GM18907 (cell line): Measurements from ENCODE around the gene KIF16B.
"Not testable (repeated sequence)": the region's sequence is repeated elsewhere in the genome, so short reads cannot be mapped to it uniquely, and the experiment has no call there.

ENCODE experiments used
- ATAC-seq: cut with Tn5 transposase; IDR thresholded peaks from one replicate; pipeline ENCODE4 v1.9.1; 2021; ENCODE audit warnings: mild to moderate bottlenecking, moderate library complexity; ENCODE audit not compliant: unreplicated experiment

KIF16B gene

DNA sequence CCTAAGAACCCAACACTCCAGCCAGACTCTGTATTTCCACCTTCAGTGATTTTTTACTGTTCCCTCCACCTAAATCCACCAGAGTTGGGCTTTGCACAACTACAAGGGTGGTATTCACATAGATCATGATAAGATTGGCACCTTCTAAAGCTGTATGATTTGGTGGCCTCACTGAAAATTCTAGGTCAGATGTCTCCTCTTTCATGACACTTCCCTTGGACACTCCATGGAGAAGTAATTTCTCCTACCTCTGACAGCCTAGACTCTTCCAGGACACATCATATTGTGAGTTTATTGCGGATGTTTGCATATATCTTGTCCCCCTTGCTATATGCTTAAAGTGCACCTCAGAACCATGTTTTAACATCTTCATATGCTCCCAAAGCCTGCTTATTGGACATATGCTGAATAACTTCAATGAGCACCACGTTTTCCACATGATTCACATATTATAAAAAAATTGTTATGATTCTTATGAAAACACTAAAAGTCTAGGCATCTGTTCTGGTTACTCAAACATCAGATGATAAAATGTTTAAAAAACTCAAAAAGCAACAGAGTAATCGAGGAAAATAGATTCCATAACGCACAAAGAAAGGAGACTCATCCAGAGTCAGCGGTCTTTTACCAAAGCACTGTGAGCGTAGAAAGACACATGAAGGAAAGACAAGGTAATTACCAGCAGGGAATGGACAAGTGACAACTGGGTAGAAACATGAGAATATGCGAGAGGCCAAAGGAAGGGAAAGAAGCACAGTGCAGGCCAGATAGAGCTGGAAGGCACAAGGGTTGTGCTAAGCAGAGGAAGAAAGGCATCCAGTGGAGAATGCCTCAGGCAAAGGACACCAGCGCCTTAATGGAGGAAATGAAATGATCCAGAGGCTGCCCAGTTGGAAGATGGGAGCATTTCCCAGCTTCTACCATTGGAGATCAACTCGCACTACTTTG lies 46.5 kb downstream of the KIF16B start:
- ATAC-seq: no peak

DNA sequence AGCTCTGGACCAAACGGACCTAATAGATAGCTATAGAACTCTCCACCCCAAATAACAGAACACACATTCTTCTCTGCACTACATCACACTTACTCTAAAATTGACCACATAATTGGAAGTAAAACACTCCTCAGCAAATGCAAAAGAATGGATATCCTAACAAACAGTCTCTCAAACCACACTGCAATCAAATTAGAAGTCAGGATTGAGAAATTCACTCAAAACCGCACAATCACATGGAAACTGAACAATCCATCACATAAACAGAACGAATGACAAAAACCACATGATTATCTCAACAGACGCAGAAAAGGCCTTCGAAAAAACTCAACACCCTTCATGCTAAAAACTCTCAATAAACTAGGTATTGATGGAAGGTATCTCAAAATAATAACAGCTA lies 50.6 kb downstream of the KIF16B start:
- not testable (repeated sequence) for ATAC-seq

DNA sequence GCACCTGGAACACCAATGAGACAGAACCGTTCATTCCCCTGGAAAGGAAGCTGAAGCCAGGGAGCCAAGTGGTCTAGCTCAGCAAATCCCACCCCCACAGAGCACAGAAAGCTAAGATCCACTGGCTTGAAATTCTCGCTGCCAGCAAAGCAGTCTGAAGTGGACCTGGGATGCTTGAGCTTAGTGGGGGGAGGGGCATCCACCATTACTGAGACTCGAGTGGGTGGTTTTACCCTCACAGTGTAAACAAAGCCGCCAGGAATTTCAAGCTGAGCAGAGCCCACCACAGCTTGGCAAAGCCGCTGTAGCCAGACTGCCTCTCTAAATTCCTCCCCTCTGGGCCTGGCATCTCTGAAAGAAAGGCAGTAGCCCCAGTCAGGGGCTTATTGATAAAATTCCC lies 53.1 kb downstream of the KIF16B start:
- ATAC-seq: no peak

DNA sequence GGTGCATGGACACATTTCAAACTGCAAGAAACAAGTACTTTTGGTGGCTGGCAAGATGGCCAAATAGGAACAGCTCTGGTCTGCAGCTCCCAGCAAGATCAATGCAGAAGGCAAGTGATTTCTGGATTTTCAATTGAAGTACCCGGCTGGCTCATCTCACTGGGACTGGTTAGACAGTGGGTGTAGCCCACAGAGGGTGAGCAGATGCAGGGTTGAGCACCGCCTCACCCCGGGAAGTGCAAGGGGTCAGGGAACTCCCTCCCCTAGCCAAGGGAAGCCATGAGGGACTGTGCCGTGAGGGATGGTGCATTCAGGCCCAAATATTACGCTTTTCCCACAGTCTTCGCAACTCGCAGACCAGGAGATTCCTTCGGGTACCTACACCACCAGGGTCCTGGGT lies 53.6 kb downstream of the KIF16B start:
- ATAC-seq: not testable (repeated sequence)

DNA sequence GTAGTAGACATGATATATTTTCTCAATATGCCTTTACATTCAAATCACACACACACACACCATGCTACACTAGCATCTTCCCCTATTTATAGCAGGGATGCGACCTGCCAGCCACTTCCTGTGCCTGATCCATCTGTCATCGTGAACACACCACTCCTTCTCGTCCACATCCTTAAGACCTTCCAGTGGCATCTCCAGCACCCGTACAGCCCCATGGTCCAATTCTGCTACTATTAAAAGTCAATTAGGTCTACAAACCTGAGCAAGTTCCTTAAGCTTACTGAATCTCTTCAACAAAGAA lies 54.5 kb downstream of the KIF16B start:
- no peak for ATAC-seq

DNA sequence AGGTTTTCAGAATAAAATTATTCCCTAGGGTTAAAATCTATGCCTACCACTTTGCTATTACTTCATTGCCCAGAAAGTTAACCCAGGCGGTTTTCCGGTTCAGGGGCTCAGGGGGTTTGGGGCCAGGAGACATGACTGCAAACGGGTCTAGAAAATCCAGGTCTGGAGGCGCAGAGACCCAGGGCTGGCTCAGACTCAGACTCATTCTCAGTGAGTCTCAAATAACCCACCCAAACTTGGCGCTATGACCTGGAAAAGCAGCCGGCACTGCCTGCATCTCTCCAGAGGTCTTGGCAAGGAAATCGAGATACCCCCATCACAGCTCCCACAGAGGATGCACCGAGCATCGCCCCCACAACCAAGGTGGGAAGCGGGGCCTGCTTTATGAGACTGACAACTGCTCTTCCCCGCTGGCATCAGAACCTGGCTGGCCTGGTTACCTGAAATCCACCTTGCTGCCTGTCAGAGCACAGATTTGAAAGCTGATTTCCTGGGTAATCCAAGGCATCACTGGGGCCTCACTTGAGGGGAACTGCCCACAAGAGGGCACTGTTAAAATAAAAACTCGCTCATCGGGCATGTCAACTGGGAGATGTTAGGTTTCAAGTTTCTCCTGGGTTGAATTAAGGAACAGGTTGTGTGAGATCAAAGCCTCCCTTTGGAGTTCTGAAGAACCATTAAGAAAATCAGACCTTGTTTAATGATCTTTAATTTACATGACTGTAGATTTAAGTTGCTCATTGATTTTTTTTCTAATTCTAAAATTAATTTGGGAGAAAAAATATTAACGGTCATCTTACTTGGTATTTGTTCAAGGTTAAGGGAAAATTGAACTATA lies 55.1 kb downstream of the KIF16B start:
- no peak for ATAC-seq

DNA sequence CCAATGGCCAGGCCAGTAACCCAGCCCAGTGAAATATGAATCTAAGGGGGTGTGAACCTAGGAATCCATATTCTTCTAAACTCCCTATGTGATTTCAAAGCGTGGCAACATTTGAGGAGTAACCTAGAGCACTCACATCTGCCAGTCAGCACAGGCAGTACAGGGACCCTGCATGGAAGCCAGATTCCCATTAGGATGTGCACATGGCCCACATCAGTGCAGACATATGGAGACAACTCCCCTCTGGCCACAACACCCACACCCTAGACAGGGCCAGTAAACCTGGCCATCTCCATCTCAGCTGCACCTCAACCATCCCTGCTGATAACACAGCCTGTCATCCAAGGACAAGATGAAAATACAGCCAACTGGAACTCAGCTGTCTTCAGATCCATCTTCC lies 56.5 kb downstream of the KIF16B start:
- ATAC-seq: no peak

DNA sequence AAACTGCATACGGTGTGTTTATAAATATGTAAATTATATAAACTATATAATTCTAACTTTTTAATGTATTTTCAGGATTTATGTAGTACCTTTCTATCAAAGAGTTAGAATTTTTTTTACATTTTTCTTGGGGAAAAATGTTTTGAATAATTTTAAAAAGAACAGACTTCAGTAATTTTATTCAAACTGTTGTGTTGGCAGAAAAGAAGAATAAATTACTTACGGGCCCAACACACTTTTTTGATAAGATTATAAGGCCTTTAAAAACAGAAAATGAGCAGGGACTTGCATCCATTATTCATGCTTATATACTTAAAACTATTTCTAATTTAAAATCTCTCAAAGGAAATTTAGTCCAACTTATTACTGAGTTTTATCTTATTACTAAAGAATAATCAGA lies 58.2 kb downstream of the KIF16B start:
- ATAC-seq: no peak

DNA sequence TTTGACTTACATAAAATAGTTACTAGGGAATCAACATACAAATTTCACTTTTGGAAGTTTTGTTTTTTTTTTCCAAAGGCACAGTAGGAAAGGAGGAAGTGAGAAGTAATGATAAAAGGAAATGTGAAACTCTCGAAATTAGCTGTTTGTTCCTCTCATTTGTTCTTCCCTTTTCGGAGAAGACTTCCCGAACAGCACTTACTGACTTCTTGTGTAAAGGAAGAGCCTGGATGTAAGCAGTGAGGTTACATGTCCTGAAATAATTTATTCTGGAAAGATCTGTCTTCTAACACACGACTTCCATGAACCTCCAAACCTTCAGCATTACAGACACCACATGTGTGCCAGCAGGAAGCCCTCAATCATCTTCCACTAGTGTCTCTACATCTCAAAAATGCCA lies 59.1 kb downstream of the KIF16B start:
- no peak for ATAC-seq

DNA sequence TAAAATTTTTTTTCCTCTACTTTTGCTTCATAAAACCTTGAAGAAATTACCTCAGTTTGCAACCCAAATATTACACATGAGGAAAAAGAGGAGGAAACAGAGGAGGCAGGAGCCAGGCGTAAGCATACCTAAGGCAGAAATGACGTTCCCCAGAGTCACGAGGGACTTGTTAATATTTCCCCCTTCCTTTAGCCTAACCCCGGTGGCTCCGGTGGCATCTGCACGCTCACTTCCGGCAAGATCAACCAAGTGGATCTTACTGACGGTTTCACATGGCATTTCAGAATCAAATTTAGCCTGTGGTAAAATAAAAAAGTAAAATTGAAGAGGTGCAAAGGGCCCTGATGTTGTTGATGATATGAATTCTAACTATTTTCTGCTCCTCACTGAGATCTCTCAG lies 67.4 kb downstream of the KIF16B start:
- ATAC-seq: no peak

DNA sequence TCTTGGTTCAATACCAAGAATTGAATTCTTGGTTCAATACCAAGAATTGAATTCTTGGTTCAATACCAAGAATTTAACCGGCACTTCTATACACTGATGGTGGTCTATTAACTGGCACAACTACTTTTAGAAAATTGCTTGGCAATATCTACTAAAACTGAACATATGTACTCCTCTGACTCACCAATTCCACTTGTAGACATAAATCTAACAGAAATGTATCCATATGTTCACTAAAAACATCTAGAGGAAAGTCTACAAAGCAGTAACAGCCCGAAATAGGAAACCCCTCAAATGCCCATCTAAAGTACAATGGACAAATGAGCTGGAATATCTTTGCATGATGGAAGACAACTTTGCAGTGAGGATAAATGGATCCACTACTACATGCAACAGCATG lies 71.9 kb downstream of the KIF16B start:
- ATAC-seq: no peak

DNA sequence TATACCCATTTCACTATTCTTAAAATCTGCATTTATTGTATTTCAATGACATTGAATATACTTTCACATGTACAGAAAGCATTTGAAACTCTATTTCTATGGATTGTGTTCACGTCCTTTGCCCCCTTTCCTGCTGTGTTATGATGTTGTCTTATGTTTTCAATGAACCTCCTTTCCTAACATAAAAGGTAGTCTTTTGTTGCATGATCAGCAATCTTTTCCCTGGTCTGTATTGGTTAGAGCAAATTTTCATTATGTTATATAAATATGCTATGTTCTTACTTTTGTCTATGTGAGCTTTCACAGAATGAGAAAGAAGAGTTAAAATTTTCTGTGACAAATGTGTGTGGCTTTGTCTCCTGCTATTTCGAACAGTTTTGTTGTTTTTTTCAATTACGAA lies 73.1 kb downstream of the KIF16B start:
- no peak for ATAC-seq

DNA sequence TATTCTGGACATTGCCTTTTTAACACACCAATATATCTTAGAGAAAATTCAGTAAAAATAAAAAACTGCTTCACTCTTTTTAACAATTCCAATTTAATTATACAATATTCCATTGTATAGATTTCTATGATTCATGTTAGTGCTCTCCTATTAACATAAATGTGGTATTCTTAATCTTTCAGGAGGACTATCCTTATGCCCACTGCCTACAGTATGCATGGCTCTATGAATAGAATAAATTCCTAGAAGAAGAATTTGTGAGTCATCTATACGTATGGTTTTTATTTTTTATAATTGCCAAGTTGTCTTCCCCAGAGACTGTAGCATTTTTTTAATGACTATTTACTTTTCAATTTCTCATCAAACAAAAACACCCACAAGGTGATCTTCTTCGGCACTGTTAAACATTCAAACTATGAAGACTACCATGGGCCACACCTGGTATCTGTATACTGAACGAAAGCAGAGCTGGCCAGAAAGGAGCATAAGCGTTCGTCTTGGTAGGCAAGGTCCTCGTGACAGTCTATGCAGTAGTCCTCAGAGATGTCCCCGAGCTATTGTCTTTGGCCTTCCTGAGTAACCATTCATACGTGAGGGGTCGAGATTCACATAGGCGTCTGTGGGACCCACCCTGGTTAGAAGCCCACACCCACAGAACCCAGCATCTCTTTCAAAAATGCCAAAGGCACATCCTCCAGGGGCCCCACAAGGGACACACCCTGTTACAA lies 74.6 kb downstream of the KIF16B start:
- ATAC-seq: no peak

DNA sequence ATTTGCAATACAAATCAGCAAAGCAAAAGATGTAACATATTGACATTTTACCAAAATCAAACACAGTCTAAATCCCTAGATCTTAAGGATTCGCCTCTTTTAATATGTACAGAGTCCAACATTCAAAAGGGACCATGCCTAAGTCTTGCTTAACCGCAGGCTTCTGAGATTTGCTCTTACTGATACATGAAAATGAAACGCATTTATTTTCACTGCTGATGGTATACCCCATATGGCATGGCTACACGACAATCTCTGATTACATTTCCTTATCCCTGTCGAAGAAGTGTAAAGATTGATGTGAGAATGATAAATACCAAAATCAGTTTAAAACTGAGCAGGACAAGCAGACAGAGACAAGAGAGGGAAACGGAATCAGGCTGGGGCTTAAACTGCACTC lies 75.4 kb downstream of the KIF16B start:
- ATAC-seq: no peak

DNA sequence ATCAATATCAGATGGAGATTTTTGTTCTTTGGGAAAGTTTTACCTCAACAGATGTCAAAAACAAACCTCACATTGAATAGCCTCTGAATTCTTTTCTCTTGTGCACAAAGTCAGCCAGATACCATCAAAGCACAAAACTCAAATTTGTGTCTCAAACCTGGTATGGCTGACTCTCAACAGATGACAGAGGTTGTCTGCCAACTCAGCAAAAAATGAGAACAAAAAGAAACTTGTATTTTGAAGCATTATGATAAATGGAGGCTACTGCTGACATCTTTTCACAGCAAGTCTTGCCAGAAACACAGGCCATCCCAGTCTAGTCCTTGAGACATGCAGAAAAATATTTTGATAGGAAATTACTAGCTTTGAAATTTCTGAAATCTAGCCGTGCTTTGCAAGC lies 79.8 kb downstream of the KIF16B start:
- no peak for ATAC-seq

DNA sequence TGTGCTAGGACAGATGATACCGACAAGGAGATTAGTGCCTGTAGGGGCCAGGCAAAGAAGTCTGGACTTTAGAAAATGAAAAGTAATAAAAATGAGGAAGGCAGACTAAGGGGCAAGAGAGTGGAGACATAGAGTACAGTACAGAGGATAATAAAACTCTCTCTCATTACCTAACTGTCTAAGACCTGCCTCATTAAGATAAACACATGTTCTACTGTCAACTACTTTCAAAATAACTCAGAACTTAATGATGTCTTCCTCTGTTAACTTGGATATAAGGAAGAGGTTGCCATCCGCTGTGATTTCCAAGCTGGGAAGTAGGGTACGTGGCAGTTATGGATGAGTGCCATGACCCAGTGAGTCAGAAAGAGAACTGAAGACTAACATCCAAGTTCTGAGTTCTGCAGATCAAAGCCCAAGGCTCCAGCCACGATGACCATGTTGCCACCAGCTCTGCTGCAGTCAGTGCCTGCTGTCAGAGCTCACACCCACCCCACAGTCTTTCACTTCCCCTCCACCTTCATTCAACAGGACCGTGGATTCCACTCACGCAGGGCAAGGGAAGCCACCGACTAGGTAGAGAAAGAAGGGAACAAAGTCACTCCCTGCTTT lies 81.8 kb downstream of the KIF16B start:
- peak; percentile 83 for ATAC-seq

DNA sequence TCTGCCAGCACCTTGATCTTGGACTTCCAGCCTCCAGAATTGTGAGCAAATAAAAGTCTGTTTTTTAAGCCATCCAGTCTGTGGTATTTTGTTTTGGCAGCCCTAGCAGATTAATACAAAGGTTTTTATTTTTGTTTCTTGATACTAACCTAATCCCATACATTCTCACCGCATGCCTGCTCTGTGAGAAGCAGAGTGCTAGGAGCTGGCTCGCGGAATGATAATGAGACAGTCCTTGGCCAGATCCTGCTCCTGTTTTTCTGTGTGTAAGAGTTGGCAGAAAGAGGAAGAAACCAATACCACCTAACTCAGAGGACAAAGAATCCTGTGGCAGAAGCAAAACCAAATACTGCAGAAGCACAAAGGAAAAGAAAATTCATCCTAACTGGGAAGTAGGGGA lies 82.6 kb downstream of the KIF16B start:
- ATAC-seq: no peak

DNA sequence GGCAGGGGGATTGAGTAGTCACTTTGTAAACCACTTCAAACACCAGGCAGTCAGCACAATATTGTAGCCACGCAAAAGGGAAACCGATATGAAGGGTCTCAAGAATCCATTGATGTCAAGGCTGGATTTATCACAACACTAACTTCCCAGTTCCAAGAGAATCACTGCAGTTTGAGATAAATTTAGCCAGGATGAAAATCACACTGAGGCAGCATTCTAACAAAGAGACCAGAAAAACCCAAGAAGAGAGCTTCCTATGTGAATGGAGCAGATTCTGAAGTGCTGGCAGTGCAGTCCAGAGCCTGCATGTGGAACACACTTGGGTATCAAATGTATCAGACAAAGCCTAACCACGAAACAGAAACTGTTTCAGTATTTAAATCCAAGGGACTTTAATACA lies 84.6 kb downstream of the KIF16B start:
- ATAC-seq: no peak

DNA sequence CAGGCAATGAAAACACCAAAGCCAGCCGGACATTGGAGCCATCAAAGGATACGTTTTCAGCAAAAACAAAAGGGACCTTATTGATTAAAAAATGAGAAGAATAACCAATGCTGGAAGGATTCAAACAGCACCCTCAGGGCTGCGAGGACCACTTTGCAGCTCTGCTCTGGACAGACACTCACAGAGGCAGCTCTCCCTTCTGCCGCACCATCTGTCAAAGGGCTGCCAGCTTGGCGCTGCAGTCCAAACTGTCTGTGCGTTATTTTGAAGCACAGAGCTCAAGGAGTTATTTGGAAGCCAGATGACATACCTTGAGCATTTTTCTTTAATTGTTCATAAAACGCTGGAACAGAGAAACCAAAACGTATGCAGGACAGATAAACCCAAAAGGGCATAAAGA lies 85.2 kb downstream of the KIF16B start:
- no peak for ATAC-seq

DNA sequence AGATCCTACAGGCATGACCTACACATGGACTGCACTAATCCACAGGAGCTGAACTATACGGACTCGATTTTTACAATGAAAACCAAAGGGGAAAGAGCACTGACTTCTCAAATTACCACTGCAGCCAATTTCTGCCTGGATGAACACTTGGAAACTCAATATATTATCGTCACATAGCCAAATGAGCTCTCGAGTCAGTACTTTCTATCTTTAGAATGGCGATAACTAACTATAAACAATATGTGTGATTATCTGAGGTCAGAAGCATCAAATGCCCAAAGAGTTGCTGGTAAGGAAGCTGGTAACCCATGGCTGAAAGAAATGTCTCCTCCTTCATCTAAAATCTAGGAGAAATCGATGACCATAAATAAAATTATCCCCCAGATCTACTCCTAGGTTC lies 86.7 kb downstream of the KIF16B start:
- no peak for ATAC-seq

DNA sequence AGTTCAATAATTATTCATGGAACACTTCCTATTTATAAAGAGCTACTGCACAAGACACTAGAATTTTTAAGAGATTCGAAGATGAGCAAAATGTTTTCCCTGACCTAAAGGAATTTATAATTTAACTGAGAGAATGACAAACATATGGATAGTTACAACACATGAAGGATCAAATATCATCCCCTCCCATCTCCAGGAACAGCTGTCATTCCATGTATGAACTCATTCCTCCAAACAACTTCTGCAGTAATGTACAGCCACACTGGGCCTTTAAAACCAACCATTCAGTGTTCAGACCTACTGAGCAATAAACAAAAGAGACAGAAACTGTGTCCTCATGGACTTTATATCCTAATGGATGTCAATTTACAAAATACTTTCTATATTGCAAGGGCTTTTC lies 87.8 kb downstream of the KIF16B start:
- ATAC-seq: no peak
